ENCODE data around the gene RAC2.
"Not testable (repeated sequence)": the region's sequence is repeated elsewhere in the genome, so short reads cannot be mapped to it uniquely, and the experiment has no call there.

RAC2 gene

DNA sequence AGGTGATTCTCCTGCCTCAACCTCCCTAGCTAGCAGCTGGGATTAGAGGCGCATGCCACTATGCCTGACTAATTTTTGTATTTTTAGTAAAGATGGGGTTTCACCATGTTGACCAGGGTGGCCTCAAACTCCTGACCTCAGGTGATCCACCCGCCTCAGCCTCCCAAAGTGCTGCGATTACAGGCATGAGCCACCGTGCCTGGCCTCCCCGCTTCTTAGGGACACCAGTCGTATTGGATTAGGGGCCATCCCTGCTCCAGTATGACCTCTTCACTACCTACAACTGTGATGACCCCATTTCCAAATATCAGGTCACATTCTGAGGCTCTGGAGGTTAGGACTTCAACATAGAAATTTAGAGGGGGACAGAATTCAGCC, 42.6 kb downstream of the RAC2 start:
- DNase-seq = not testable (repeated sequence)

- DNase-seq = peak; percentile 39
These were observed 44.3 kb downstream of the RAC2 start for GRCh38 chr22:37199760-37200108.

DNA sequence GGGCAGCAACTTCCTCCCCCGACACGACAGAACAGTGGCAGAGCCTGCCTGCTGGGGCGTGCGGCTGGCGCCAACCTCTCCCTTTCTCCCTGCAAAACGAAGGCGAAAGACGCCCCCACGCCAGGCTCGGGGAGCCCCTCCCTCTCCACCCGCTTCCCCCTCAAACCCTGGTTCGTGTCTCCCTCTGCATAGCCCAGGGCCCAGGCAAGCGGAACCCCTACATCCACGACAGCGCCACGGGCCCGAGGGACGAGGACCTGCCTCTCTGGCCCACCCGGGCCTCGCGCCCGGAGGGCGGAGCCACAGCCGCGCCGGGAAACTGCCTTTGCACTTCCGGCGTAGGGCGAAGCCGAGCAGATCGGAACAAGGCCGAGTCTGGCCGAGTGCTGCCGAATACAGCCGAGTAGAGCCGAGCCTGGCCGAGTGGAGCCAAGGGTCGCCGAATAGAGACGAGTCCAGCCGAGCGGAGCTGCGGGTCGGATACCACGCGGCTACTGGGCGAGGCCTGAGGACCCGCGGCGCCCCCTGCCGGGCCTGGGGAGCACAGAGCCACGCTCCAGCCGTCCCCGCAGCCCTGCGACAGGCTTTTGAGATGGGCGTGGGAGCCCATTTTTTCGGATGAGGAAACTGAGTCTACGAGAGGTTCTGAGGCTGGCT, 44.8 kb downstream of the RAC2 start:
- peak; percentile 98 for DNase-seq

DNA sequence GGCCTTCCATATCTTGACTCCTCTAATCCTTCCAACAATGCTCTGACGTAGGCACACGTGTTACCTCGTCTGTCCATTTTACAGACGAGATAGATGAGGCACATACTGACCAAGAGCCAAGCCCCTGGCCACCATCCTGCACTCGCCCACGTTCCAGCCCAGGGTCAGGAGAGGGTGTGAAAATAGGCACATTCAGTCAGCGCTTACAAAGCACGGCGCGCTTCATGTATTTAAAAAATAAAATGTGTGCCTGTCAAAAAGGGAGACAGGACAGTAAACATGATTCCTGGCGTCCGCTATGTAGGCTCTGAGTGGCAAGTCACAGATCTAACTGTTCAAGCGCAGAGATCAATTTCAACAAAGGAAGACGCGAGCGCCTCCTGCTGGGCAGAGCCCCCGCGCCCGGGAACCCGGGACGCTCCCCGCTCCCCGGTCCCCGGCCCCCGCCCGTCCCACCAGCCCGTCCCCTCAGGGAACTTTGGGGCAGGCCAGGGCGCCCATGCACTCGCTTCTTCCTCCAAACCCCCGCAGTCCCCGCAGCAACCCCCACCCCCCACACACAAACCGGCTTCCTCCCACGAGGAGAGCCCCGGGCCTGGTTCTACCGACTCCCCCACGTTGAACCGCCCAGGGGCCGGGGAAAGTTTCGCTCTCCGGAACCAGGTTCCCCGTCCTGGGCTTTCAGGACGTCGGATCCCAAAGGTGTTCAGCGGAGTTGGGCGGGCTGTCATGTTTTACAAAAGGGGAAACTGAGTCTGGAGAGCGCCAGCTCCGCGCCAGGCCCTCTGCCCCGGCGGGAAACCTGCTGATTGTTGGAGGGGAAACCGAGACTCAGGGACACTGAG, 45.6 kb downstream of the RAC2 start:
- DNase-seq = peak; percentile 52

- no peak for DNase-seq
These were observed 46.4 kb downstream of the RAC2 start for GRCh38 chr22:37197451-37198257.

- DNase-seq = no peak
These were observed 47.3 kb downstream of the RAC2 start for GRCh38 chr22:37196539-37197450.

DNA sequence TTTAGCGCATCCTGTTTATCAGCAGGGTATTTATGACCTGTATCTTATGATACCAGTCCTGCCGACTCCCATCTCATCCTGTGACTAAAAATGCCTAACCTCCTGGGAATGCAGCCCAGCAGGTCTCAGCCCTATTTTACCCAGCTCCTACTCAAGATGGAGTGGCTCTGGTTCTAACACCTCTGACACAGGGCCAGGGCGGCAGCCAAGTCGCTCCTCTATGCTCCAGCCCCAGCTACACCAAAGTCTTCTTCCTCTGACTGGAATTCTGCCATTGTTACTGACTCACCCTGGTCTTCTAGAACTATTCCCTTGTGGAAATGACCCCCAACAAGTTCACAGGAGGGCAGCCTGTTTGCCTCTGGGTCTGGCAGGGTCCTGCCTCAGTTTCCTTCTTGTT, 48.1 kb downstream of the RAC2 start:
- DNase-seq = no peak

DNA sequence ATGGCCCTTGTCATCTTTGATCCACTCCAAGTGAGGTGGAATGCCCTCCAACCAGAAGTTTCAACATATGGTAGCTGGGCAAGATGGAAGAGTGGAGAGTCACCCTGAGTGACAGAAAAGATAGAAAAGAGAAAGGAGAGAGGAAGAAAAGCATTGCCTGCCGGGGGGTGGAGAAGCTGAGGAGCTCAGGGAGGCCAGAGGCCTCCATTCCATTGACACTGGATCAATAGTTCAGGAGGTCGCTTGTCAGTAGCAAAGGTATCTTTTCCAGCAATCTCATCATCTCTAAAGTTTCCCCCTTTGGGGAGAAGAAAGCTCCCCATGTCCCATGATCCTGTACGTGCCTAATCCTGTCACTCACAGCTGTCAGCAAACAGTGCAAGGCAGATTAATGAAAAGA, 49.3 kb downstream of the RAC2 start:
- no peak for DNase-seq

GRCh38 chr22:37193629-37194191, 50.4 kb downstream of the RAC2 start:
- DNase-seq = no peak

GRCh38 chr22:37192741-37193140, 51.3 kb downstream of the RAC2 start:
- no peak for DNase-seq

DNA sequence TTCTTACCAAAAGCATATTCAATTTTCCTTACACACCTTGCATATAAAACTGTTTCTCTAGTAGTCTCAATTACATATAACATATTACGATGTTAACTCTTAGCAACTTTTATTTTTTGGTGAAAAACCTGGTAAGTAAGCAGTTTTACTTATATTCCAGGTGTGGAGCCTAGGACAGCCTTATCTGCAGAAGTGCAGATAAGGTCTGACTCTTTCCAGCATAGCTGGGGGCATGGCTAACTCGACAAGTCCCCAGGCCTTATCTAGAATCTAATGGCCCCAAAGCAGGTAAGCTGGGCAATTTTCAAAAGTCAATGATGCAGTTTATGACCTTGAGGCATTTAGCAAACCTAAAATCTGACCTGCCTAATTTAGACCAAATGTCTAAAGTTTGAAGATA, 51.9 kb downstream of the RAC2 start:
- no peak for DNase-seq

- no peak for DNase-seq
These were observed 53.7 kb downstream of the RAC2 start for GRCh38 chr22:37190262-37190780.

- DNase-seq = no peak
These were observed 55.1 kb downstream of the RAC2 start for GRCh38 chr22:37188901-37189466.

- no peak for DNase-seq
These were observed 55.9 kb downstream of the RAC2 start, which contains the start of gene C1QTNF6 for GRCh38 chr22:37187891-37188761. Gene C1QTNF6 (minus strand): TSS chr22:37188247. CDS start chr22:37188213, 34 bp downstream.

DNA sequence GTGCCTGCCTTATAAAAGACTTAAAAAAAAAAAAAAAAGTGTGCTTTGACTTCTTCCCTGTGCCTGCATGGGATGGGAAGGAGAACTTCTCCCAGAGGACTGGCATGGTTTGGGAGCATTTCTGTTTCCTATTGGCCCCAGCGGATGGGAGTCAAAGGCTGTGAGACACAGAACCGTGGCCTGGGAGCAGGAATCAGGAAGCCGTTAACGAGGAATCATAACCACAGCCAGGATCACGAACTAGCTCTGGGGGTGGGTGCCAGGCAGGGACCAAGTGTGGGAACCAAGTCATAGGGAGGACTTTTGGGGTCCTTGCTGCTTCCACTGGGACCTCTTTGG, 56.5 kb downstream of the RAC2 start:
- no peak for DNase-seq

DNA sequence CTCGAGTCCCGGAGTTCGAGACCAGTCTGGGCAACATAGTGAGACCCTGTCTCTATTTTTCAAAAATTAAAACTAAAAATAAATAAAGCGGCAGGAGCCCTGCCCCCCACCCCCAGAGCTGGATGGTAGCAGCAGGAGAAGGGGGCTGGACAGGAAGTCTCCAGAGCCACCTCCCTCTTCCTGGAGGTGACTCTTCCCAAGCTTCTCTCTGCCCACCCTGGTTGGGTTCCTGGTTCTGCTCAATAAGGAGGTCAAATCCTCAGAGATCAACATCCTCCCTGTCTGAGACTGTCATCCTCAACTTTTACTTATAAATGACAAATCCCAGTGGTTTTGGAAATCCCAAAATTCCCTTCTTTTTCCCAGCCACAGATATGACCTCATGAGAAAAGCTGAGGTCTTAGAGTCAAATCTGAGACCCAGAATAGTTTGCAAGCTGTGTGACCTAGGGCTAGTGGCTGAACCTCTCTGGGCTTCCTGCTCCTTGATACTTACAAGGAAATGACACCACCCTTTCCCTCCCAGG, 57.0 kb downstream of the RAC2 start:
- no peak for DNase-seq

DNA sequence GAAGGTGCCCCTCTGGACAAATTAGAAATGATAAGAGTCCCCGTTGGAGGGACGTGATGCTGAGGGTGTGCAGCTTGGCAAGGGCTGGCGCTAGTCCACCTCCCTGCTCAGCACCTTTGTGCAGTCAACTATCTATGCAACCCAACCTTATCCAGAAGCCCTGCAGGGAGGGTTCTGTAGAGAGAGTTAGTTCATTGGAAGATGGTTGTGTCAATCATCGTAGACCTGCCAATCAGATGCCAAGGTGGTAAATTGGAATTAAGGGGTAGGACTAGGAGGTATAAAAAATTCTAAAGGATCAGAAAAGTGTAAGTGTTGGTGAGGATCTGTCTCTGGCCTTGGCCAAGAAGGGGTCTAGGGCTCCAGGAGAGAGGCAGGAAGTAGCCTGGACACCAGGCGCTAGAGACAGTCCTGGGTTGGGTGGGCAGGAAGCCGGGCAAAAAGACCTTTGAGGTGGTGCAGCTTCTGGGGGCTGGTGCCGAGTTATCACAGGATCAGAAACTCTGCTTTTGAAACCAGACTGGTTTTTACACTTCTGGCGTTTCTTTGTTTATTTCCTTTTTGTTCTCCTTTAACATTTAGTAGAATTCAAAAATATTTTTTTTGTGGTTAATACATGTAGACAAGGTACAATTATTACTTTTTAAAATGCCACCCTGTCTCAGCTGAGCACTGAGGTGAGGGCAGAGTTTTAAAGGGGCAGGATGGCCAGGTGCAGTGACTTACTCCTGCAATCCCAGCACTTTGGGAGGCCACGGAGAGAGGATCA, 57.7 kb downstream of the RAC2 start:
- DNase-seq = peak; percentile 16

GRCh38 chr22:37185646-37186227, 58.3 kb downstream of the RAC2 start:
- DNase-seq = no peak

Measured in COR-L47 (cell line).